ENCODE results near the gene CCL3.

DNA sequence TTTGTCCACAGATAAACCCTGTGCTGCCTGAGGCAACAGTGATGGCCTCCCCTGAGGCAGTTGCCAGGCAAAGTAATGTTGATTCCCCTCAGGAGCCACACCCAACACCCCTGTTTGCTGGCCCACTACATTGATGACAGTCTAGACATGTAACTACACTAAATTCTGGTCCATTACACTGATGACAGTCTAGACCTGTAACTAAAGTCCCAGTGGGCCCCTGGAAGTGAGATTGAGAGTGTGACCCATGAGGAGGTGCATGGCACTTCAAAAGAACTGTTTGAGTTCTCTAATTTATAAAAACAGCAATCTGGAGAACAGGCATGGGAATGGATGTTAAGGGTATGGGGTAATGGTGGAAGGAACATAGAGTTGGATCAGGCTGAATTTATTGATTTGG is 22.6 kb upstream of the CCL3 start:
- TF ChIP-seq EZH2 (IDR thresholded peaks at IDR 0.05; ENCODE audit: borderline replicate concordance, low read depth, low read length, severe bottlenecking) (no peak), POLR2A (IDR thresholded peaks at IDR 0.05; ENCODE audit: low read depth, low read length) (no peak), CTCF (IDR thresholded peaks at IDR 0.05; ENCODE audit: extremely low read depth in 1 of 2, insufficient read depth in 1 of 2, low read depth in 1 of 2, low read length in 2 of 2) (no peak), MAX (IDR thresholded peaks at IDR 0.05; ENCODE audit: insufficient read depth, insufficient read length) (no peak), POLR2AphosphoS5 (IDR thresholded peaks at IDR 0.05; ENCODE audit: insufficient read depth, low read depth, low read length) (no peak), JUN (IDR thresholded peaks at IDR 0.05; ENCODE audit: borderline replicate concordance, insufficient read depth, insufficient read length, low read depth) (no peak), FOS (IDR thresholded peaks at IDR 0.05; ENCODE audit: borderline replicate concordance, insufficient read depth, low read length) (no peak), GATA2 (IDR thresholded peaks at IDR 0.05; ENCODE audit: insufficient read depth, insufficient read length, low read depth, low read length) (no peak), MYC (IDR thresholded peaks at IDR 0.05; ENCODE audit: low read depth, low read length) (no peak)
